Loucy (cell line): Measurements from ENCODE around the gene MPPED2.

ENCODE experiments used
- H2AFZ ChIP-seq: fragments of 200-600 bp; sonication (generic); 2 replicates; pipeline ENCODE4 v1.6.0; 2016; ENCODE audit warnings: antibody characterized with exemption, mild to moderate bottlenecking, low read length, moderate library complexity
- H3F3A ChIP-seq: fragments of 200-600 bp; 2 replicates; pipeline ENCODE4 v1.6.0; 2016; ENCODE audit warnings: antibody characterized with exemption, low read depth, mild to moderate bottlenecking
- H3K27me3 ChIP-seq: fragments of 200-600 bp; sonication (generic); 2 replicates; pipeline ENCODE4 v1.6.1; 2014; ENCODE audit warnings: low read length, mild to moderate bottlenecking; ENCODE audit not compliant: insufficient read depth, poor library complexity, severe bottlenecking
- H3K36me3 ChIP-seq: fragments of 200-600 bp; sonication (generic); 2 replicates; pipeline ENCODE4 v1.6.1; 2016; ENCODE audit warnings: low read length; ENCODE audit not compliant: insufficient read depth
- H3K4me1 ChIP-seq: fragments of 200-600 bp; sonication (generic); 2 replicates; pipeline ENCODE4 v1.5.1; 2014; ENCODE audit warnings: low read length, mild to moderate bottlenecking; ENCODE audit not compliant: insufficient read depth, poor library complexity, severe bottlenecking
- H3K4me2 ChIP-seq: fragments of 200-600 bp; sonication (generic); 2 replicates; pipeline ENCODE4 v1.6.0; 2014; ENCODE audit warnings: antibody characterized with exemption, low read length, low read depth, mild to moderate bottlenecking; ENCODE audit not compliant: poor library complexity, severe bottlenecking
- H3K4me3 ChIP-seq: fragments of 200-600 bp; sonication (generic); 2 replicates; pipeline ENCODE4 v1.5.1; 2014; ENCODE audit warnings: low read length, mild to moderate bottlenecking, mixed read lengths; ENCODE audit not compliant: poor library complexity, severe bottlenecking
- H3K79me2 ChIP-seq: fragments of 200-600 bp; sonication (generic); 2 replicates; pipeline ENCODE4 v1.6.1; 2014; ENCODE audit warnings: low read length; ENCODE audit not compliant: insufficient read depth
- H3K9ac ChIP-seq: fragments of 200-600 bp; sonication (generic); 2 replicates; pipeline ENCODE4 v1.6.0; 2014; ENCODE audit warnings: mild to moderate bottlenecking, low read depth, low read length, moderate library complexity; ENCODE audit not compliant: poor library complexity, severe bottlenecking
- H3K9me2 ChIP-seq: fragments of 200-600 bp; sonication (generic); replicated peaks from 2 replicates; pipeline ENCODE4 v1.6.1; 2016; ENCODE audit warnings: low read depth, low read length, mixed read lengths
- H3K9me3 ChIP-seq: fragments of 200-600 bp; sonication (generic); 2 replicates; pipeline ENCODE4 v1.6.1; 2014; ENCODE audit warnings: mild to moderate bottlenecking, antibody characterized with exemption, low read length, low read depth; ENCODE audit not compliant: insufficient read depth
- H4K20me1 ChIP-seq: fragments of 200-600 bp; sonication (generic); 2 replicates; pipeline ENCODE4 v1.6.0; 2014; ENCODE audit warnings: antibody characterized with exemption, low read length, mild to moderate bottlenecking; ENCODE audit not compliant: insufficient read depth, poor library complexity, severe bottlenecking
- EZH2phosphoT487 ChIP-seq: fragments of 200-600 bp; IDR thresholded peaks from 2 replicates; pipeline ENCODE4 v1.6.1; 2018; ENCODE audit warnings: antibody characterized with exemption, mild to moderate bottlenecking, moderate library complexity, borderline replicate concordance
- TF ChIP-seq, protein P1 (sequence below): fragments of 200-600 bp; sonication (generic); conservative IDR thresholded peaks from 2 replicates; pipeline ENCODE4 v1.5.1; 2014; ENCODE audit warnings: mild to moderate bottlenecking, antibody characterized with exemption, low read length

The MPPED2 gene

DNA sequence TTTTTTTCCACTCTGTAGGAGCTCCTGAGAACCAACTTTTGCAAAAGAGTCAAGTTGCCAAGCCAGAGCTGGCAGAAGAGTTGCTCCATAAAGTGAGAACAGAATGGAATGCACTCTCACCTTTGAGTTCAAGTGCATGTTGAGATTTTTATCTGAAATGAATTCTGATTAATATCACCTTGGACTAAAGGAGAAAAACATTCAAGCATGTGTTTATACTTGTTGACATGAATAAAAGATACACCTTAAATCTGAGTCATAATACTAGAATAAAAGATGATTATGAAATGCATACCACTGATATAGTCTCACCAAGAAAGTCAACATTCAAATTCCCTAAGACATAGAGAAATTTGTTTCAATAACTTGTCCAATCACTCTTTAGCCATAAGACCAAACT is 225.4 kb downstream of the MPPED2 start:
- Histone ChIP-seq H3K79me2 (no peaks in the 10 kb centered on the region), H2AFZ (no peak overlapping the region), H3K36me3 (no peaks in the 10 kb centered on the region), H3K9ac (no peak overlapping the region), H3K27me3 (no peaks in the 10 kb centered on the region), H3K4me3 (no peak overlapping the region), H3K9me2 (no peaks in the 10 kb centered on the region), H3F3A (no peaks in the 10 kb centered on the region), H3K4me2 (no peak overlapping the region), H3K9me3 (no peaks in the 10 kb centered on the region), H4K20me1 (no peaks in the 10 kb centered on the region), H3K4me1 (no peaks in the 10 kb centered on the region)
- no peak for TF ChIP-seq EZH2phosphoT487
- TF ChIP-seq, protein P1, sequence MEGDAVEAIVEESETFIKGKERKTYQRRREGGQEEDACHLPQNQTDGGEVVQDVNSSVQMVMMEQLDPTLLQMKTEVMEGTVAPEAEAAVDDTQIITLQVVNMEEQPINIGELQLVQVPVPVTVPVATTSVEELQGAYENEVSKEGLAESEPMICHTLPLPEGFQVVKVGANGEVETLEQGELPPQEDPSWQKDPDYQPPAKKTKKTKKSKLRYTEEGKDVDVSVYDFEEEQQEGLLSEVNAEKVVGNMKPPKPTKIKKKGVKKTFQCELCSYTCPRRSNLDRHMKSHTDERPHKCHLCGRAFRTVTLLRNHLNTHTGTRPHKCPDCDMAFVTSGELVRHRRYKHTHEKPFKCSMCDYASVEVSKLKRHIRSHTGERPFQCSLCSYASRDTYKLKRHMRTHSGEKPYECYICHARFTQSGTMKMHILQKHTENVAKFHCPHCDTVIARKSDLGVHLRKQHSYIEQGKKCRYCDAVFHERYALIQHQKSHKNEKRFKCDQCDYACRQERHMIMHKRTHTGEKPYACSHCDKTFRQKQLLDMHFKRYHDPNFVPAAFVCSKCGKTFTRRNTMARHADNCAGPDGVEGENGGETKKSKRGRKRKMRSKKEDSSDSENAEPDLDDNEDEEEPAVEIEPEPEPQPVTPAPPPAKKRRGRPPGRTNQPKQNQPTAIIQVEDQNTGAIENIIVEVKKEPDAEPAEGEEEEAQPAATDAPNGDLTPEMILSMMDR, result no peak
